Chondrocyte (in vitro differentiated cells): ENCODE data around the gene PIP4K2C. TPM values are rescaled to one million over a fixed set of nuclear protein-coding genes. Genes with fewer than 3 reads are reported as not detected.

Experiments used
- DNase-seq: peaks from one replicate; pipeline ENCODE4 v3.0.0; 2021; ENCODE audit warnings: mixed read lengths, low spot score
- H3K27ac Mint-ChIP-seq: one replicate; pipeline ENCODE4 v1.8.0; 2021; ENCODE audit warnings: mild to moderate bottlenecking, moderate library complexity, mixed read lengths; ENCODE audit not compliant: unreplicated experiment
- H3K27me3 Mint-ChIP-seq: 2 replicates; pipeline ENCODE4 v1.8.0; 2021; ENCODE audit warnings: low read depth, mixed read lengths
- H3K36me3 Mint-ChIP-seq: 2 replicates; pipeline ENCODE4 v1.8.0; 2021; ENCODE audit warnings: low read depth, mixed read lengths
- H3K4me1 Mint-ChIP-seq: 2 replicates; pipeline ENCODE4 v1.8.0; 2021; ENCODE audit warnings: low read depth, mild to moderate bottlenecking, mixed read lengths
- H3K4me3 Mint-ChIP-seq: one replicate; pipeline ENCODE4 v1.8.0; 2021; ENCODE audit warnings: mild to moderate bottlenecking, moderate library complexity, mixed read lengths; ENCODE audit not compliant: unreplicated experiment
- H3K9me3 Mint-ChIP-seq: 2 replicates; pipeline ENCODE4 v1.8.0; 2021; ENCODE audit warnings: low read depth, mixed read lengths
- total RNA-seq: library from RNA; stranded (reverse); gene quantifications from 3 replicates; pipeline ENCODE4 v1.2.1, GENCODE V29; 2021
- TF ChIP-seq, protein P1 (sequence below): fragments of 200-600 bp; sonication (generic); IDR thresholded peaks from 2 replicates; pipeline ENCODE4 v1.5.0; 2021; ENCODE audit warnings: antibody characterized with exemption, mild to moderate bottlenecking, moderate library complexity

Gene PIP4K2C
- total RNA-seq, 1 donor from 2014 or later, result 33.1 TPM

DNA sequence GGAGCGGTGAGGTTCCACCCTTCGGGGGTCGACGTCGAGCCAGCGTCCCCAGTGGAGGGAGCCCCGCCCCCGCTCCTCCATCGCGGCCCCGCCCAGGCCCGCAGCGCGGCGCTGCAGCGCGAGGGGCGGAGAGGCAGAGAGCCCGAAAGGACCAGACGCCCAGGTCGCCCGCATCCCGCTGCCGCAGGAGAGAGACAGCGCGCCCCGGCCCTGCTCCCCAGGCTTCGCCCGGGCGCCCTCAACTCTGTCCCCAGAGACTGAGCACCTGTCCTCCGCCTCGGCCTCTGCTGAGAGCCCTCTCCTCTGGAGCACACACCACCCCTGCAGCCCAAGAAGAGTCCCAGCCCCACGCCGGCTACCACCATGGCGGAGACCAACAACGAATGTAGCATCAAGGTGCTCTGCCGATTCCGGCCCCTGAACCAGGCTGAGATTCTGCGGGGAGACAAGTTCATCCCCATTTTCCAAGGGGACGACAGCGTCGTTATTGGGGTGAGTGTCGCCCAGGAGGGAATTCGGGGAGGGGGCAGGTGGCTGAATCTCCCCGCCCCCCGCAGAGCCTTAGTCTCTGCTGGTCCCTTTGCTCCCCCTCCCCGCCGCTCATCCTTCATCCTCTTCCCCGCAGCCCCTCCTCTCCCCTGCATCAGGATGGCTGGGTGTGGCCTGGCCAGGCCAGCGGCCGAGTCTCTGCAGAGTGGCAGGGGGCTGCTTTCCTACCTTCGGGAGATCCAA is 40.9 kb upstream of the PIP4K2C start, which contains the start of gene KIF5A:
KIF5A (plus strand) TSS at position 136 of the 732 bp plus-strand sequence; CDS start at position 364, 228 bp downstream.
- Mint-ChIP-seq H3K36me3 (peaks cover 7% of the 10 kb centered on the region), H3K4me3 (peak within 1 kb of the TSS; percentile 80), H3K27ac (peak within 1 kb of the TSS; percentile 38), H3K9me3 (no peaks in the 10 kb centered on the region), H3K27me3 (peaks cover 10% of the 10 kb centered on the region), H3K4me1 (peaks cover 63% of the 10 kb centered on the region)
- TF ChIP-seq, protein P1, sequence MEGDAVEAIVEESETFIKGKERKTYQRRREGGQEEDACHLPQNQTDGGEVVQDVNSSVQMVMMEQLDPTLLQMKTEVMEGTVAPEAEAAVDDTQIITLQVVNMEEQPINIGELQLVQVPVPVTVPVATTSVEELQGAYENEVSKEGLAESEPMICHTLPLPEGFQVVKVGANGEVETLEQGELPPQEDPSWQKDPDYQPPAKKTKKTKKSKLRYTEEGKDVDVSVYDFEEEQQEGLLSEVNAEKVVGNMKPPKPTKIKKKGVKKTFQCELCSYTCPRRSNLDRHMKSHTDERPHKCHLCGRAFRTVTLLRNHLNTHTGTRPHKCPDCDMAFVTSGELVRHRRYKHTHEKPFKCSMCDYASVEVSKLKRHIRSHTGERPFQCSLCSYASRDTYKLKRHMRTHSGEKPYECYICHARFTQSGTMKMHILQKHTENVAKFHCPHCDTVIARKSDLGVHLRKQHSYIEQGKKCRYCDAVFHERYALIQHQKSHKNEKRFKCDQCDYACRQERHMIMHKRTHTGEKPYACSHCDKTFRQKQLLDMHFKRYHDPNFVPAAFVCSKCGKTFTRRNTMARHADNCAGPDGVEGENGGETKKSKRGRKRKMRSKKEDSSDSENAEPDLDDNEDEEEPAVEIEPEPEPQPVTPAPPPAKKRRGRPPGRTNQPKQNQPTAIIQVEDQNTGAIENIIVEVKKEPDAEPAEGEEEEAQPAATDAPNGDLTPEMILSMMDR, result peak; percentile 49
- DNase-seq, result no peak

DNA sequence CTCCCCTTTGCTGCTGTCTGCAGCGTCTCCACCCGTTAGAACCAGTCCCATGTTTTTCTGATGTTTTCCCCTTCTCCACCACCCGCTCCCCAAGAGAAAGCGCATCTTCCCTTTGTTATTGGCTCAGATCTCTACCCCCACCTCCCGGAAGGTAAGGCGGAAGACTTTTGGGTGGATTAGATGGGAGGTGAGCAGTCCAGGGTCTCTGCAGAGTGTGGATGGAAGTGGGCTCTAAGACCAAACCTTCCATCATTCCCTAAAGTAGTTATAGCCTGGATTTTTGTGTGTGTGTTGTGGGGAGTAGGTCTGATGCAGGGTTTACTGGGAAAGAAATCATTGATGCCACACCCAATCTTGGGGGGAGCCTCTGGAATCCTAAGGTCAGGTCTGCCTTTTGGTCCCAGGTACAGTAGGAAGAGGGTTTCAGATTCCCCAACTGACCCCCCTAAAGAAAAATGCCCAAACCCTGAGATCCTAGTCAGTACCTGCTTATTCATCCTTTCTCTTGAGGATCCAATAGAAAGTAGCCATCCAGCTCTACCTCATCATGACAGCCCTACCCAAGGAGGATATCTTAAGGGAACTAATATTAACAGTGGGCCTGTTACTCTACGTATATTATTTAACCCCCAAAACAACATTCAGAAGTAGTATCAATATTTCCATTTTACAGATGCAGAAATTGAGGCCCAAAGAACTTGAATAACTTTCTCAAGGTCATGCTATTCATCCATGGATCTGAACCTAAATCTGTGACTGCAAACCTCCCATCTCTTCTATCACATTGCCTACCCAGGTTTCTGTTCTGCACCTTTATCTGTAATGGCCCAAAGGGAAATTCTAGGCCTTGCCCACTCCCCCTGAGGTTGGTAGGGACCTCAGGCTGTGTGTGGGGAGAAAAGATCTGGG is 40.1 kb upstream of the PIP4K2C start:
- no peaks in the 10 kb centered on the region for H3K9me3 Mint-ChIP-seq
- H3K27ac Mint-ChIP-seq, result no peak overlapping the region
- H3K36me3 Mint-ChIP-seq, result peaks cover 7% of the 10 kb centered on the region
- peaks cover 55% of the 10 kb centered on the region for H3K4me1 Mint-ChIP-seq
- no peak for DNase-seq
- H3K4me3 Mint-ChIP-seq, result peak overlapping the region; percentile 80
- TF ChIP-seq, protein P1, result no peak
- peaks cover 10% of the 10 kb centered on the region for H3K27me3 Mint-ChIP-seq

DNA sequence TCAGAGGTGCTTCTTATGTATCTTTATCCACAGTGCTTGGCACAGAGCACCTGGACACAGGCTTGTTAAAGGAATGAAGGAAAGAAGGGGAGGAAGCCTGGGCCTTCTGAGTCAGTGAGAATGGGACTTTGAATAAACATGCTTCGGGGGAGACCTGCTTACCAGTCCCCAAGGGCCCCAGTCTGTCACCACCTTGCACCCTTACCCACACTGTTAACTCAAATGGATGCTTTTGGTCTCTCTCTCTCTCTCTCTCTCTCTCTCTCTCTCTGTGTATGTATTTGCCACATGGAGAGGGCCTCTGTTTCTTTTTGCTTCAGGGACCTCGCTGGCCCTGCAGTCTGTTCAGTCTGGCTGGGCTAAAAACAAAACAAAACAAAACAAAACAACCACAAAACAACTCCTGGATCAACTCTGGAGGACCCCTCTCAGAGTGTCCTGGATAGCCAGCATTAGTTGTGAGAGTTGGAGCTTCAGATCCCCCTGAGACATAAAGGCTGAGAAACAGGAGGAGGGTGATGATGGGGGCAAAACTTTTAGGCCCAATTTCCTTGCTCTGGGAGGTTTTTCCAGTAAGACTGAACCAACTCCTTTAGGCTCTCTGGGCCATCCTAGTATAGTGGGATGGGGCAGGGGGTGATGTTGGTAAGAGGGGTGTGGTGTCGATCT is 39.2 kb upstream of the PIP4K2C start:
- TF ChIP-seq, protein P1, result no peak
- Mint-ChIP-seq H3K9me3 (no peaks in the 10 kb centered on the region), H3K36me3 (peaks cover 4% of the 10 kb centered on the region), H3K4me1 (peaks cover 51% of the 10 kb centered on the region), H3K4me3 (peak overlapping the region; percentile 34), H3K27ac (peak overlapping the region; percentile 34), H3K27me3 (peaks cover 10% of the 10 kb centered on the region)
- no peak for DNase-seq

DNA sequence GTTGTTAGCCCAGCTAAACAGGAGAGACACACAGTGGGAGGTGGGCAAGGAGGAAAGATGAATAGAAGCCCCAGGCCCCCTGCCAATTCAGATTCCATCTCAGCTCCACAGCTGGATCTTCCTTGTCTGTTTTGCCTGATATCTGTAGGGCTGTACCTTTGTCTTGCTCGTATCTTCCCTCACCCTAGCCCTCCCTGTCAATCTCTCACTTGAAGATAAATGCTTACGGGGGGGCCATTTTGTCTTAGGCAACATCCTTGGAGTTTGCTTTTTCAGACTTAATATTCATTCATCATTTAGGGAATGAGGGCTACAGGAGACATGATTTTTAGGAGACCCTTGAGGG is 38.7 kb upstream of the PIP4K2C start:
- no peaks in the 10 kb centered on the region for H3K9me3 Mint-ChIP-seq
- TF ChIP-seq, protein P1, result no peak
- H3K27ac Mint-ChIP-seq, result peak overlapping the region; percentile 70
- no peak overlapping the region for H3K4me3 Mint-ChIP-seq
- peaks cover 4% of the 10 kb centered on the region for H3K36me3 Mint-ChIP-seq
- H3K27me3 Mint-ChIP-seq, result peaks cover 10% of the 10 kb centered on the region
- DNase-seq, result no peak
- H3K4me1 Mint-ChIP-seq, result peaks cover 48% of the 10 kb centered on the region

DNA sequence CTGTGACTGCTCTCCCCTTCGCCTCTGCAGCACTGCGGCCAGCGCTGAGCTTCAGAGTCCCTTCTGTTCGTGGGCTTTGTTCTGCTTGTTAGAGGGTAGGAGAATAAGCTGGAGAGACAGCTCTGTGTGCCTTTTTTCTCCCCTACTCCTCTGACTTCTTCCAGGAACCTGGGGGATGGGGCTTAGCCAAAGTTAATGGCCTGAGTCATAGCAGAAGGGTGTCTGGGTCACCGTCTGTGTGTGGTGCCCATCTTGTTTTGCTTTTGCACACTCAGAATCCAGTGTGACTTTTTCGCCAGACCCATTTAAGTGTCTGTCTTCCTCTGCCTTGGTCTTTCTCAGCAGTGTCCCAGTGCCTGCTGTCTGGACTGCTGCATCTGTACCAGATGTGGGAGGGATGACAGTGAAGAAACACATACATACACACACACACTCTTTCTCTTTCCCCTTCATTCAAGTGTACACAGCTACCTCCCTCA is 38.1 kb upstream of the PIP4K2C start:
- H3K36me3 Mint-ChIP-seq, result peaks cover 4% of the 10 kb centered on the region
- peaks cover 10% of the 10 kb centered on the region for H3K27me3 Mint-ChIP-seq
- TF ChIP-seq, protein P1, result no peak
- no peaks in the 10 kb centered on the region for H3K9me3 Mint-ChIP-seq
- DNase-seq, result no peak
- H3K4me3 Mint-ChIP-seq, result peak overlapping the region; percentile 5
- H3K4me1 Mint-ChIP-seq, result peaks cover 45% of the 10 kb centered on the region
- H3K27ac Mint-ChIP-seq, result peak overlapping the region; percentile 70
